Measurements from ENCODE around the gene RSPH1. TPM values are rescaled to one million over a fixed set of nuclear protein-coding genes. Genes with fewer than 3 reads are reported as not detected.

The RSPH1 gene
- total RNA-seq, 1 experiment from 2014 or later = 1.5 TPM

DNA sequence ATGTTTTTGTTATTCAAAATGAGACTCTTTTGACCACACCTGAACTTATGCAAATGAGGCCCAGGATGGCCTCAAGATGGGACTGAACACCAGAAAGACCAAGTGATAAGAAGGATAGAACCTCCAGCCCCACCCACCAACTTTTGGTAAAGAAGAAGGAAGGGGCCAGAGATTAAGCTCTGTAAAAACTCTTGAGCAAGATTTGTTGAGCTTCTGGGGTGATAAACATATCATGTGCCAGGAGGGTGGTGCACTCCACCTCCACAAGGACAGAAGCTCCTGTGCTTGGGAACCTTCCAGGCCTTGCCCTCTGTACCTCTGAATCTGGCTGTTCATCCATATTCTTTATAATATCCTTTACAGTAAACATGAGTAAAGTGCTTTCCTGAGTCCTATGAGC is 5.3 kb downstream of the RSPH1 start:
- H3K27me3 ChIP-seq (ENCODE audit: insufficient read depth, low read length) = no peaks in the 10 kb centered on the region
- CTCF ChIA-PET = no interaction called here
- H3K4me2 ChIP-seq (ENCODE audit: low read length) = no peak overlapping the region
- H3K79me2 ChIP-seq (ENCODE audit: insufficient read depth, low read length) = no peaks in the 10 kb centered on the region
- no peak overlapping the region for H3K4me3 ChIP-seq (replicated peaks in 1 of 2; ENCODE audit: low read depth in 1 of 2, low read length in 2 of 2)
- no peaks in the 10 kb centered on the region for H4K20me1 ChIP-seq (ENCODE audit: insufficient read depth)
- H2AFZ ChIP-seq (ENCODE audit: low read depth, low read length, poor library complexity, severe bottlenecking) = no peak overlapping the region
- no peaks in the 10 kb centered on the region for H3K9me3 ChIP-seq (ENCODE audit: control insufficient read depth in 1 of 2, insufficient read depth in 1 of 2, low read depth in 1 of 2, low read length in 2 of 2)
- H3K4me1 ChIP-seq (ENCODE audit: control insufficient read depth in 1 of 2, insufficient read depth in 2 of 2, low read length in 2 of 2) = peaks cover 3 to 17% of the 10 kb centered on the region in 2 experiments; a peak in 3 of 4 replicates
- DNase-seq (ENCODE audit: low read depth, low spot score) (no peak), ATAC-seq (no peak)
- POLR2A ChIA-PET = no interaction called here
- TF ChIP-seq, protein P1, sequence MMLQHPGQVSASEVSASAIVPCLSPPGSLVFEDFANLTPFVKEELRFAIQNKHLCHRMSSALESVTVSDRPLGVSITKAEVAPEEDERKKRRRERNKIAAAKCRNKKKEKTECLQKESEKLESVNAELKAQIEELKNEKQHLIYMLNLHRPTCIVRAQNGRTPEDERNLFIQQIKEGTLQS (IDR thresholded peaks at IDR 0.05) = no peak
- no peak for TF ChIP-seq JUND (IDR thresholded peaks at IDR 0.05)
- no peaks in the 10 kb centered on the region for H3K36me3 ChIP-seq (ENCODE audit: control insufficient read depth in 1 of 2, insufficient read depth in 2 of 2, low read length in 2 of 2)
- no peaks in the 10 kb centered on the region for H3K9me2 ChIP-seq (ENCODE audit: insufficient read depth)
- no TSS peak for BruUV-seq (replicated peaks)
- RAD21 ChIA-PET (ENCODE audit: low non-redundant PET in 1 of 2, low total read pairs in 2 of 2, uncharacterized antibody in 2 of 2, unreplicated experiment in 2 of 2) = no interaction called here
- intact Hi-C loops (cut with micrococcal nuclease) = no loop called here
- H3K9ac ChIP-seq (ENCODE audit: low read length) = no peak overlapping the region
- H3K27ac ChIP-seq (ENCODE audit: low read depth, low read length) = no peak overlapping the region

DNA sequence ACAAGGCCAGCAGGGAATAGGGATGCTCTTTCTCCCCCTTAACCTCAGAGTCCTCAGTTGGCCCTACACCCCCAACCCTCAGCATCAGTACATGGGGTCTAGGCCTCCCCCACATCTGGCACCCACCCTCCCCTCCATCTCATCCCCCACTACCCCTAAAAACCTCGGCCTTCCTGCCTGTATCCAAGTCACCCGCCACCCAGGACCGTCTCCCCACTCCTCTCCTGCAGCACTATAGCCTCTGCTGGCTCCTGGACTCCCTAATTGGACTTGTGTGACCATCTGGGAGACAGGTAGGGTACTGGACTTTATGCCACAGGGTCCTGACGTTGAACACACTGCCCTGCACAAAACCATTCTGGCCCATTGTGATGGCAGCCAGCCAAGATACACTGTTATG is 6.0 kb downstream of the RSPH1 start:
- BruUV-seq (replicated peaks) = no TSS peak
- H3K27me3 ChIP-seq (ENCODE audit: insufficient read depth, low read length) = no peaks in the 10 kb centered on the region
- no peak overlapping the region for H3K4me3 ChIP-seq (replicated peaks in 1 of 2; ENCODE audit: low read depth in 1 of 2, low read length in 2 of 2)
- H3K9ac ChIP-seq (ENCODE audit: low read length) = no peak overlapping the region
- intact Hi-C loops (cut with micrococcal nuclease) = no loop called here
- H2AFZ ChIP-seq (ENCODE audit: low read depth, low read length, poor library complexity, severe bottlenecking) = no peak overlapping the region
- no peaks in the 10 kb centered on the region for H3K9me3 ChIP-seq (ENCODE audit: control insufficient read depth in 1 of 2, insufficient read depth in 1 of 2, low read depth in 1 of 2, low read length in 2 of 2)
- POLR2A ChIA-PET = no interaction called here
- DNase-seq (ENCODE audit: low read depth, low spot score) (no peak), ATAC-seq (no peak)
- no peaks in the 10 kb centered on the region for H3K79me2 ChIP-seq (ENCODE audit: insufficient read depth, low read length)
- H3K27ac ChIP-seq (ENCODE audit: low read depth, low read length) = no peak overlapping the region
- RAD21 ChIA-PET (ENCODE audit: low non-redundant PET in 1 of 2, low total read pairs in 2 of 2, uncharacterized antibody in 2 of 2, unreplicated experiment in 2 of 2) = no interaction called here
- no peak overlapping the region for H3K4me2 ChIP-seq (ENCODE audit: low read length)
- H3K4me1 ChIP-seq (ENCODE audit: control insufficient read depth in 1 of 2, insufficient read depth in 2 of 2, low read length in 2 of 2) = peaks cover 0 to 11% of the 10 kb centered on the region in 2 experiments; a peak in 2 of 4 replicates
- no peaks in the 10 kb centered on the region for H3K9me2 ChIP-seq (ENCODE audit: insufficient read depth)
- CTCF ChIA-PET = no interaction called here
- TF ChIP-seq CBX3 (IDR thresholded peaks at IDR 0.05; ENCODE audit: low read depth) (no peak), ZFX (IDR thresholded peaks at IDR 0.05) (no peak), EZH2phosphoT487 (IDR thresholded peaks at IDR 0.05; ENCODE audit: borderline replicate concordance) (no peak), EZH2 (IDR thresholded peaks at IDR 0.05) (no peak), EGR1 (IDR thresholded peaks at IDR 0.05; ENCODE audit: low read depth) (no peak), SP1 (IDR thresholded peaks at IDR 0.05; ENCODE audit: low read depth) (no peak), SIN3A (IDR thresholded peaks at IDR 0.05; ENCODE audit: low read depth) (no peak), JUND (IDR thresholded peaks at IDR 0.05) (no peak)
- TF ChIP-seq, protein P1 (IDR thresholded peaks at IDR 0.05) = no peak
- no peaks in the 10 kb centered on the region for H4K20me1 ChIP-seq (ENCODE audit: insufficient read depth)
- no peaks in the 10 kb centered on the region for H3K36me3 ChIP-seq (ENCODE audit: control insufficient read depth in 1 of 2, insufficient read depth in 2 of 2, low read length in 2 of 2)
